H1 (cell line): ENCODE measurements around the gene CIAO2B. TPM values are rescaled to one million over a fixed set of nuclear protein-coding genes. Genes with fewer than 3 reads are reported as not detected.

ENCODE experiments used
- CTCF ChIA-PET: fragments of 300-600 bp; sonication (Branson Sonifier 250); formaldehyde crosslinking; loops from one replicate; lab custom pipeline; 2021; ENCODE audit not compliant: partially characterized antibody; lab: Charles Lee
- POLR2A ChIA-PET: fragments of 300-600 bp; sonication (Branson Sonifier 250); formaldehyde crosslinking; loops from one replicate; lab custom pipeline; 2021; ENCODE audit warnings: inconsistent platforms; ENCODE audit not compliant: partially characterized antibody; lab: Charles Lee
- DNase-seq, 2 experiments: peaks; one replicate each; pipeline versions ENCODE4 v3.0.0 to v3.0.0-alpha.2; 2010 to 2022; ENCODE audit warnings: low spot score in 2 of 2, low read depth in 1 of 2, mixed read lengths in 1 of 2
- FAIRE-seq: peaks from 2 replicates; lab custom pipeline; 2011; peaks lifted over from hg19 to GRCh38; lab: Jason Lieb, UNC
- H2AFZ ChIP-seq: 2 replicates; pipeline ENCODE4 v1.8.1; 2012; ENCODE audit warnings: low read length, inconsistent platforms
- H2AK5ac ChIP-seq: 2 replicates; pipeline ENCODE4 v1.6.1; 2013; ENCODE audit warnings: low read depth, low read length
- H2BK120ac ChIP-seq: replicated peaks from 2 replicates; pipeline ENCODE3; 2013; ENCODE audit warnings: low read depth, low read length, inconsistent platforms
- H2BK12ac ChIP-seq: 2 replicates; pipeline ENCODE4 v1.6.1; 2013; ENCODE audit warnings: low read depth, low read length
- H2BK15ac ChIP-seq: 2 replicates; pipeline ENCODE4 v1.6.1; 2013; ENCODE audit warnings: low read length
- H2BK20ac ChIP-seq: 2 replicates; pipeline ENCODE4 v1.6.1; 2013; ENCODE audit warnings: low read length
- H2BK5ac ChIP-seq: 2 replicates; pipeline ENCODE4 v1.6.1; 2013; ENCODE audit warnings: low read depth, low read length
- H3K14ac ChIP-seq: 2 replicates; pipeline ENCODE4 v1.6.1; 2013; ENCODE audit warnings: inconsistent platforms; ENCODE audit not compliant: insufficient read length
- H3K18ac ChIP-seq: 2 replicates; pipeline ENCODE4 v1.6.1; 2013; ENCODE audit warnings: low read length; ENCODE audit errors: extremely low read depth
- H3K23ac ChIP-seq: 2 replicates; pipeline ENCODE4 v1.6.1; 2013; ENCODE audit warnings: inconsistent platforms; ENCODE audit not compliant: insufficient read length
- H3K23me2 ChIP-seq: 2 replicates; pipeline ENCODE4 v1.6.1; 2013; ENCODE audit warnings: low read depth, low read length
- H3K27ac ChIP-seq: 2 replicates; pipeline ENCODE4 v1.6.1; 2011; ENCODE audit warnings: low read depth, low read length, inconsistent platforms
- H3K27me3 ChIP-seq, 4 experiments: replicated peaks in 1 of 4; 1 replicate in 1 of 4; 2 replicates in 3 of 4; pipeline versions ENCODE4 v1.6.1 to v1.8.1; 2011 to 2013; ENCODE audit warnings: low read length in 3 of 4, mild to moderate bottlenecking in 3 of 4, inconsistent platforms in 2 of 4, mixed read lengths in 2 of 4, moderate library complexity in 1 of 4; ENCODE audit not compliant: control insufficient read depth in 3 of 4, insufficient read depth in 3 of 4; ENCODE audit errors: extremely low read depth in 1 of 4
- H3K36me3 ChIP-seq, 4 experiments: 2 replicates each; pipeline versions ENCODE4 v1.6.1 to v1.8.1; 2011 to 2013; ENCODE audit warnings: mild to moderate bottlenecking in 4 of 4, low read length in 3 of 4, moderate library complexity in 2 of 4, control low read depth in 1 of 4, inconsistent platforms in 1 of 4; ENCODE audit not compliant: insufficient read depth in 4 of 4, control insufficient read depth in 2 of 4
- H3K4ac ChIP-seq: replicated peaks from 2 replicates; pipeline ENCODE3; 2013; ENCODE audit warnings: low read length, low read depth, mixed read lengths, inconsistent platforms; ENCODE audit not compliant: insufficient read length
- H3K4me1 ChIP-seq, 4 experiments: replicated peaks in 1 of 4; 1 replicate in 1 of 4; 2 replicates in 3 of 4; pipeline versions ENCODE4 v1.6.1 to v1.8.1; 2011 to 2013; ENCODE audit warnings: low read length in 3 of 4, inconsistent platforms in 2 of 4, mixed read lengths in 1 of 4; ENCODE audit not compliant: insufficient read depth in 4 of 4, control insufficient read depth in 3 of 4
- H3K4me2 ChIP-seq, 2 experiments: 2 replicates each; pipeline versions ENCODE4 v1.6.1 to v1.8.1; 2011 to 2013; ENCODE audit warnings: low read depth in 2 of 2, low read length in 2 of 2, control low read depth in 1 of 2, inconsistent platforms in 1 of 2, mild to moderate bottlenecking in 1 of 2; ENCODE audit not compliant: insufficient read depth in 1 of 2
- H3K4me3 ChIP-seq, 4 experiments: fragments of 200-600, 300-600 bp in 1 of 4; sonication (generic), shearing (Covaris generic), sonication (Bioruptor Twin) in 1 of 4; 2 replicates each; pipeline versions ENCODE4 v1.5.1 to v1.8.1; 2011 to 2016; ENCODE audit warnings: low read length in 4 of 4, low read depth in 3 of 4, control low read depth in 2 of 4, inconsistent platforms in 2 of 4, mild to moderate bottlenecking in 2 of 4, mixed read lengths in 1 of 4, moderate library complexity in 1 of 4; ENCODE audit not compliant: insufficient read depth in 2 of 4; ENCODE audit errors: extremely low read depth in 1 of 4
- H3K56ac ChIP-seq: replicated peaks from 2 replicates; pipeline ENCODE3; 2013; ENCODE audit warnings: low read depth, mild to moderate bottlenecking, mixed read lengths, low read length, inconsistent platforms; ENCODE audit not compliant: insufficient read length
- H3K79me1 ChIP-seq: 2 replicates; pipeline ENCODE4 v1.6.1; 2013; ENCODE audit warnings: low read depth, low read length, control low read depth
- H3K79me2 ChIP-seq, 2 experiments: 2 replicates each; pipeline versions ENCODE4 v1.6.1 to v1.8.1; 2012 to 2013; ENCODE audit warnings: low read length in 2 of 2, mild to moderate bottlenecking in 2 of 2, inconsistent platforms in 1 of 2; ENCODE audit not compliant: insufficient read depth in 2 of 2, control insufficient read depth in 1 of 2
- H3K9ac ChIP-seq, 4 experiments: replicated peaks in 1 of 4; 1 replicate in 1 of 4; 2 replicates in 3 of 4; pipeline versions ENCODE4 v1.6.1 to v1.8.1; 2011 to 2013; ENCODE audit warnings: low read depth in 3 of 4, low read length in 3 of 4, control low read depth in 2 of 4, mild to moderate bottlenecking in 2 of 4, moderate library complexity in 2 of 4, inconsistent platforms in 1 of 4; ENCODE audit errors: extremely low read depth in 1 of 4
- H3K9me3 ChIP-seq, 2 experiments: 2 replicates each; pipeline versions ENCODE4 v1.6.1 to v1.8.1; 2012 to 2013; ENCODE audit warnings: mild to moderate bottlenecking in 2 of 2, moderate library complexity in 2 of 2, control low read depth in 1 of 2, inconsistent platforms in 1 of 2, low read depth in 1 of 2, low read length in 1 of 2, mixed read lengths in 1 of 2; ENCODE audit not compliant: insufficient read depth in 2 of 2
- H4K20me1 ChIP-seq, 2 experiments: replicated peaks in 1 of 2; 2 replicates each; pipeline versions ENCODE3 to v1.8.1; 2011 to 2013; ENCODE audit warnings: inconsistent platforms in 2 of 2, low read length in 2 of 2, mild to moderate bottlenecking in 1 of 2; ENCODE audit not compliant: insufficient read depth in 2 of 2, control insufficient read depth in 1 of 2
- H4K5ac ChIP-seq: 2 replicates; pipeline ENCODE4 v1.6.1; 2013; ENCODE audit warnings: low read length, low read depth, mixed read lengths, inconsistent platforms; ENCODE audit not compliant: insufficient read length
- H4K8ac ChIP-seq: 2 replicates; pipeline ENCODE4 v1.8.0; 2013; ENCODE audit warnings: mild to moderate bottlenecking, moderate library complexity, low read length, inconsistent platforms; ENCODE audit not compliant: insufficient read depth; ENCODE audit errors: extremely low read depth
- H4K91ac ChIP-seq: replicated peaks from 2 replicates; pipeline ENCODE3; 2013; ENCODE audit warnings: low read length, mixed read lengths, inconsistent platforms; ENCODE audit not compliant: insufficient read length
- CHD2 ChIP-seq: IDR thresholded peaks from 2 replicates; pipeline ENCODE4 v1.6.1; 2012; ENCODE audit warnings: low read length, improper control_type of control experiment
- CTCF ChIP-seq, 3 experiments: IDR thresholded peaks; 1 replicate in 2 of 3; 2 replicates in 1 of 3; pipeline versions ENCODE4 v1.5.1 to v1.6.1; 2011; ENCODE audit warnings: low read length in 3 of 3, mild to moderate bottlenecking in 3 of 3, inconsistent platforms in 2 of 3, low read depth in 1 of 3, moderate library complexity in 1 of 3; ENCODE audit not compliant: insufficient read depth in 1 of 3; ENCODE audit errors: control extremely low read depth in 1 of 3
- GABPA ChIP-seq: IDR thresholded peaks from 2 replicates; pipeline ENCODE4 v1.6.1; 2011; ENCODE audit warnings: mild to moderate bottlenecking, low read length, moderate library complexity, borderline replicate concordance; ENCODE audit not compliant: insufficient read depth
- KDM5A ChIP-seq: fragments of 200-600 bp; IDR thresholded peaks from 2 replicates; pipeline ENCODE4 v1.7.1; 2012; ENCODE audit warnings: mild to moderate bottlenecking, low read length, inconsistent platforms, mixed read lengths
- RAD21 ChIP-seq, 2 experiments: IDR thresholded peaks in 1 of 2; conservative IDR thresholded peaks in 1 of 2; 2 replicates each; pipeline ENCODE4 v1.6.1; 2011; ENCODE audit warnings: low read depth in 2 of 2, low read length in 2 of 2, improper control_type of control experiment in 1 of 2, inconsistent platforms in 1 of 2, mild to moderate bottlenecking in 1 of 2, moderate library complexity in 1 of 2
- WGBS, 2 experiments: shearing (Covaris generic) in 1 of 2; methylation state at CpG; one replicate each; pipeline versions ENCODE4 v1.1.6 to v1.1.7; 2013 to 2015; ENCODE audit warnings: low lambda C conversion rate in 2 of 2, mixed read lengths in 2 of 2, inconsistent platforms in 1 of 2, low coverage in 1 of 2, missing lambda C conversion rate in 1 of 2; ENCODE audit not compliant: insufficient replicate concordance in 2 of 2, insufficient coverage in 1 of 2, insufficient read length in 1 of 2; ENCODE audit errors: extremely low coverage in 1 of 2, missing lambda C conversion rate in 1 of 2; 5-methylcytosine and 5-hydroxymethylcytosine counted together
- polyA plus RNA-seq, 7 experiments: library from polyadenylated mRNA; depleted of rRNA in 3 of 7; stranded (reverse) in 5 of 7; unstranded in 2 of 7; fragments of >200 nt in 5 of 7; fragments of 200-250 nt in 2 of 7; gene quantifications; 1 replicate in 5 of 7; 2 replicates in 1 of 7; 4 replicates in 1 of 7; pipeline versions ENCODE4 v1.2.1 to v1.2.3, GENCODE V29; 2011 to 2013; ENCODE audit warnings: missing spikeins in 2 of 7, mixed read lengths in 2 of 7
- total RNA-seq: library from RNA; stranded (reverse); fragmentation: NEBNext Ultra II Directional; extraction: Animal tissue kit (Norgen Biotek cat#: 25700); gene quantifications from 2 replicates; pipeline ENCODE4 v1.2.1, GENCODE V29; 2021

Gene CIAO2B
- total and polyA plus RNA-seq, 2 of the 8 experiments (the other 6 are each of a cell fraction or from before 2014, with no cell fraction given), result 65.6 to 248 TPM

GRCh38 chr16:66977341-66978113, 43.3 kb upstream of the CIAO2B start:
- H2BK20ac ChIP-seq, result no peak overlapping the region
- H3K79me2 ChIP-seq, result no peaks in the 10 kb centered on the region
- H2BK12ac ChIP-seq, result peak overlapping the region; percentile 21; the same call in 1 of the 2 replicates
- H2BK5ac ChIP-seq, result no peak overlapping the region
- 42% methylated on average over 15 of the region's 15 CpGs; no CpG with 5 or more reads in 1 of the 2 experiments for WGBS, 2 experiments
- H3K79me1 ChIP-seq, result no peaks in the 10 kb centered on the region
- no peak overlapping the region for H2BK120ac ChIP-seq
- no peak overlapping the region for H3K56ac ChIP-seq
- DNase-seq (peak; percentile 56 to 98), FAIRE-seq (peak; percentile 65)
- H4K5ac ChIP-seq, result no peak overlapping the region
- no peaks in the 10 kb centered on the region for H3K27me3 ChIP-seq
- no peak overlapping the region for H2BK15ac ChIP-seq
- H2AK5ac ChIP-seq, result no peak overlapping the region
- H3K14ac ChIP-seq, result no peak overlapping the region
- H3K9me3 ChIP-seq, result no peaks in the 10 kb centered on the region
- no peaks in the 10 kb centered on the region for H4K20me1 ChIP-seq
- no peaks in the 10 kb centered on the region for H3K36me3 ChIP-seq
- H3K23ac ChIP-seq, result no peak overlapping the region
- no peak overlapping the region for H3K4me2 ChIP-seq
- no peak overlapping the region for H3K4me3 ChIP-seq
- CTCF ChIA-PET, result interaction anchor here (0.6 to 10.2 kb wide), 39 partner anchors 8 to 404 kb away, joined by 3 to 130 read pairs (median 4); partner anchors contain the start of genes B3GNT9, CES3, CES4A and ELMO3
- no peak overlapping the region for H3K9ac ChIP-seq
- no peaks in the 10 kb centered on the region for H3K23me2 ChIP-seq
- no peak overlapping the region for H2AFZ ChIP-seq
- H3K27ac ChIP-seq, result no peak overlapping the region
- no peak overlapping the region for H4K91ac ChIP-seq
- H3K4me1 ChIP-seq, result no peaks in the 10 kb centered on the region; a peak in 1 of 7 replicates
- no peak overlapping the region for H3K18ac ChIP-seq
- TF ChIP-seq KDM5A, result no peak
- TF ChIP-seq RAD21 (IDR thresholded peaks at IDR 0.05 in 1 of 2, conservative IDR thresholded peaks at IDR 0.05 in 1 of 2; ENCODE audit: low read depth in 2 of 2, low read length in 2 of 2), result peak; percentile 99 to 100
- TF ChIP-seq CTCF (IDR thresholded peaks at IDR 0.05; ENCODE audit: control extremely low read depth in 1 of 3, insufficient read depth in 1 of 3, low read depth in 1 of 3, low read length in 3 of 3), result peak; percentile 94 to 98 (median 97)
- peak; percentile 50; the same call in 1 of the 2 replicates for TF ChIP-seq CHD2
- TF ChIP-seq GABPA, result 0 out of 2 replicates have a peak, but pooled peaks have one; percentile 32
- POLR2A ChIA-PET, result interaction anchor here (1.3 to 1.6 kb wide), 2 partner anchors 35 to 220 kb away, joined by 3 to 6 read pairs; no protein-coding TSS in a partner anchor
- no peak overlapping the region for H4K8ac ChIP-seq
- H3K4ac ChIP-seq, result no peak overlapping the region
